ENCODE measurements around the gene GRIK3.
A peak's percentile ranks its signal among the peaks of the same experiment; 100 is the strongest.

Gene GRIK3

DNA sequence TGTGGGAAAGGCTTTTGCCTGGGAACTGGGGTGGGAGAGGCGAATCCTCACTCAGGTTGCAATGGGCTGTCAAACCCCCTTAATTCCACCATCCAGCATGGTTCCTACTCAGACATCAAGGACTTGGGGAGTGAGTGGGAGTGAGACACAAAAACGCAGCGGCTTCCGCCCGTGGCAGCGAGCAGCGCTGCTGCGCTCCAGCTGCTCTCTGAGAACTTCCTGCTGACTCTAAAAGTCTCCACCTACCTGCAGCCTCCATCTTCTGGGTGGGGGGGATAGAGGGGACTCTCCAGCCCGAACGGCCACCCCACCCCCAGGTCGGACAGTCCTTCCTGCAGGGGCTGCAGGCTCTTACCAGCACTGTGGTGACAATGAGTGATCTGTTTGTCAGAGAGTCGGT, 184.4 kb downstream of the GRIK3 start:
- DNase-seq (ENCODE audit: extremely low spot score), result no peak
- CTCF ChIA-PET, result no interaction called here
- TF ChIP-seq SP1 (IDR thresholded peaks at IDR 0.05) (no peak), CTBP1 (IDR thresholded peaks at IDR 0.05; ENCODE audit: borderline replicate concordance) (no peak), FOXM1 (IDR thresholded peaks at IDR 0.05; ENCODE audit: borderline replicate concordance) (no peak), SUZ12 (IDR thresholded peaks at IDR 0.05) (no peak), TARDBP (IDR thresholded peaks at IDR 0.05) (no peak), HDGF (IDR thresholded peaks at IDR 0.05; ENCODE audit: borderline replicate concordance) (no peak), ARNT (IDR thresholded peaks at IDR 0.05) (no peak), FOXK2 (IDR thresholded peaks at IDR 0.05) (no peak), ELF4 (IDR thresholded peaks at IDR 0.05) (no peak), FOXA1 (IDR thresholded peaks at IDR 0.05) (no peak), ZNF384 (IDR thresholded peaks at IDR 0.05) (no peak)
- TF ChIP-seq, protein P1, sequence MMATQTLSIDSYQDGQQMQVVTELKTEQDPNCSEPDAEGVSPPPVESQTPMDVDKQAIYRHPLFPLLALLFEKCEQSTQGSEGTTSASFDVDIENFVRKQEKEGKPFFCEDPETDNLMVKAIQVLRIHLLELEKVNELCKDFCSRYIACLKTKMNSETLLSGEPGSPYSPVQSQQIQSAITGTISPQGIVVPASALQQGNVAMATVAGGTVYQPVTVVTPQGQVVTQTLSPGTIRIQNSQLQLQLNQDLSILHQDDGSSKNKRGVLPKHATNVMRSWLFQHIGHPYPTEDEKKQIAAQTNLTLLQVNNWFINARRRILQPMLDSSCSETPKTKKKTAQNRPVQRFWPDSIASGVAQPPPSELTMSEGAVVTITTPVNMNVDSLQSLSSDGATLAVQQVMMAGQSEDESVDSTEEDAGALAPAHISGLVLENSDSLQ (IDR thresholded peaks at IDR 0.05), result no peak
- POLR2A ChIA-PET, result no interaction called here

DNA sequence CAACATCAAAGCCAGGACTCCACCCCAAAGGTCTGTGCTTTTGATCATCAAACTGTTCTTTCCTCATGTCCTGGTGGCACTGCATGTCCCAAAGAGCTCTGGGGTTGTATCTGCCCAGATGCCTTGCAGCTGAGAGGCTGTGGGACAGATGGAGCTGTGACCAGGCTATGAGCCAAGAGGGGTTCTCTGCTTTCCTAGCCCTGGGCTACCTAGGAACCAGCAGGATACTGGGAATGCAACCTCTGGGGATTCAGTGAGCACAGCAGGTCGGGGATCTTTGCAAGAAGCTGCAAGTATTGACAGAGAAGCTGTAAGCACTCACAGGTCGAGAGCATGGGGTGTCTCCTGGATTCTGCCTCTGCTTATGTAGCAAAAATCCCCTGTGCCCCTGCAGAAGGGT, 186.6 kb downstream of the GRIK3 start:
- CTCF ChIA-PET, result interaction anchor here (1.9 kb wide), 1 partner anchor 17 kb away, joined by 7 read pairs; no protein-coding TSS in a partner anchor
- POLR2A ChIA-PET, result no interaction called here
- no peak for DNase-seq (ENCODE audit: extremely low spot score)
- no peak for TF ChIP-seq BHLHE40 (IDR thresholded peaks at IDR 0.05; ENCODE audit: borderline replicate concordance)
- no peak for TF ChIP-seq FOXK2 (IDR thresholded peaks at IDR 0.05)

DNA sequence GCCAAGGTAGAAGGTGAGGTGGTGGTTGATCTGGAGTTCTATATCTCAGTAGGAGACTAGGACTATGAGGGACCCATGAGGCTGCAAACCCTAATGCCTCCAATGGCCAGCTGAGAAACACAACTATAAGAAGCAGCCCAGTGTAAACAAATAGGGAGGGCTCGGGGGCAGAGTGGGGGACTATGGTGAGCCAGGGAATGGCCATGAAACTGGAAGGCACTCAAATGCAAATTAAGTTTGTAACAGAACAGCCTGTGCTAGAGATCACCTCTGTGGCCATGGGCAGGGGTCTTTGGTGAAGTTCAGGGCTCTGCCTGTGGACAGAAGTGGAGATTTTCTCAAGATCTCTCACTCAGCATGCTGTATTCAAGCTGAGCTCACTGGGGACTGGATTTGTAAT, 187.1 kb downstream of the GRIK3 start:
- no peak for TF ChIP-seq TARDBP (IDR thresholded peaks at IDR 0.05)
- TF ChIP-seq ELF4 (IDR thresholded peaks at IDR 0.05), result no peak
- no peak for TF ChIP-seq L3MBTL2 (conservative IDR thresholded peaks at IDR 0.05)
- TF ChIP-seq SP1 (IDR thresholded peaks at IDR 0.05), result no peak
- TF ChIP-seq SUZ12 (IDR thresholded peaks at IDR 0.05), result no peak
- DNase-seq (ENCODE audit: extremely low spot score), result no peak
- CTCF ChIA-PET, result no interaction called here

DNA sequence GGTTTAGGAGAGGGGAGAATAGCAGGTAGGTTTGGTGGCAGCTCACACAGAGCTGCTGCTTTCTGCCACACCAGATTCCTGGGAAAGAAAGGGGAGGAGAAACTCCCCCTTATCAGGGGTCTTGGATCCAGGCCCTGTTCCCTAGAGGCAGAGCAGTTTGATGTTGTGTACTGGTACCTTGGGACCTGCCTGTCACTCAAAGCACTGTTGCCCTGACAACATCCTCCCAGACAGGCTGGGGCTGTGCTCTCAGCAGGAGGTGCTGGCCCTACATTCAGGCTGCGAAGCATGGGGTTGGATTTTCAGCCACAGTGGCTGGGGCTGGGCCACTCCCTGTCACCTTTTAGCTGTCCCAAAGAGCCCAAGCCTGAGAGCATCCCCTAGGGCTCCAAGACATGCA, 188.0 kb downstream of the GRIK3 start:
- ChIA-PET CTCF (no interaction called here), POLR2A (no interaction called here)
- TF ChIP-seq, protein P1 (IDR thresholded peaks at IDR 0.05), result peak; percentile 81
- no peak for TF ChIP-seq FOXM1 (IDR thresholded peaks at IDR 0.05; ENCODE audit: borderline replicate concordance)
- DNase-seq (ENCODE audit: extremely low spot score), result no peak

More for the DNA sequence above, 187.1 kb downstream of the GRIK3 start:
- POLR2A ChIA-PET, result no interaction called here

DNA sequence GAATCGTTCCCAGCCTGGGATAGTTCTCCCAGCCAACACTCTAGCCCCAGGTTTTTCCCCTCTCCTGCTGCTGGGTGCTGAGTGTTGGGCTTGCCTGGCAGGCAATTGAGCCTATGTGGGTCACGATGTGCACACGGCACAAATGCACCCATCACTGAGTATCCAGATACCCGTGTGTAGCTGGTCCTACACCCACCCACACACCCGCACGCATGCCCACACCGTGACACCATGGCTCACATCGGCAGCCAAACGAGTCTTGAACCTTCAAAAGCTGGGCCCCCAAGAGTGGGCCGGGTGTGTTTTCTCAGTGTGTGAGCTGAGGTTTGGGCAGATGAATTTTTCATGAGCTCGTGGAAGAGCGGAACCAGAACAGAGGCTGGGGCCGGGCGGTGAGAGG, 188.5 kb downstream of the GRIK3 start:
- ChIA-PET POLR2A (no interaction called here), CTCF (no interaction called here)
- no peak for TF ChIP-seq L3MBTL2 (conservative IDR thresholded peaks at IDR 0.05)
- no peak for TF ChIP-seq TARDBP (IDR thresholded peaks at IDR 0.05)
- TF ChIP-seq FOXM1 (IDR thresholded peaks at IDR 0.05; ENCODE audit: borderline replicate concordance), result no peak
- no peak for TF ChIP-seq ARNT (IDR thresholded peaks at IDR 0.05)
- no peak for TF ChIP-seq FOXA1 (IDR thresholded peaks at IDR 0.05)
- TF ChIP-seq, protein P1 (IDR thresholded peaks at IDR 0.05), result no peak
- no peak for TF ChIP-seq SUZ12 (IDR thresholded peaks at IDR 0.05)
- TF ChIP-seq LEF1 (IDR thresholded peaks at IDR 0.05; ENCODE audit: borderline replicate concordance), result no peak
- TF ChIP-seq NFRKB (IDR thresholded peaks at IDR 0.05), result no peak
- no peak for TF ChIP-seq ZNF384 (IDR thresholded peaks at IDR 0.05)
- no peak for TF ChIP-seq FOXK2 (IDR thresholded peaks at IDR 0.05)
- TF ChIP-seq ELF4 (IDR thresholded peaks at IDR 0.05), result no peak
- no peak for TF ChIP-seq CTBP1 (IDR thresholded peaks at IDR 0.05; ENCODE audit: borderline replicate concordance)
- no peak for TF ChIP-seq BHLHE40 (IDR thresholded peaks at IDR 0.05; ENCODE audit: borderline replicate concordance)
- no peak for TF ChIP-seq SP1 (IDR thresholded peaks at IDR 0.05)
- TF ChIP-seq HDGF (IDR thresholded peaks at IDR 0.05; ENCODE audit: borderline replicate concordance), result no peak
- DNase-seq (ENCODE audit: extremely low spot score), result no peak

DNA sequence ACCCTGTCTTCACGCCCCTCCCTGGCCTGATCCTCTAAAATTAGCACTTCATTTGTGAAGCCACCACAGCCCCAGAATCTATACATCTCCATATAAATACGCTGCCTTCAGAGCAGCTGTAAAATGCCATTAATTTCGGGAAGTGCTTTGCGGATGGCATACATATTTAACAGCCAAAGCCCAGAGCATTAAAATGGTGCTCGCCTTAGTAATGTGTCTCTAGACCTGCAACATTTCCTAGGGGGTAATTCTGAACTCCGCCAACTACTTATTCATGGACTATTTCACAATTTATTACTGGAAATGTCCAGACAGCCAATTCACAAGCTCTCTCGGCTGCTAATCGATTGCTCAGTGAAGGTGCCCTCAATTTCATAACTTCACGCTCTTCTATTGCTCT, 189.4 kb downstream of the GRIK3 start:
- ChIA-PET POLR2A (no interaction called here), CTCF (no interaction called here)
- TF ChIP-seq FOXA1 (IDR thresholded peaks at IDR 0.05), result no peak
- TF ChIP-seq ELF4 (IDR thresholded peaks at IDR 0.05), result no peak
- no peak for TF ChIP-seq NFRKB (IDR thresholded peaks at IDR 0.05)
- TF ChIP-seq TARDBP (IDR thresholded peaks at IDR 0.05), result no peak
- no peak for TF ChIP-seq FOXM1 (IDR thresholded peaks at IDR 0.05; ENCODE audit: borderline replicate concordance)
- no peak for TF ChIP-seq ZNF384 (IDR thresholded peaks at IDR 0.05)
- no peak for DNase-seq (ENCODE audit: extremely low spot score)

DNA sequence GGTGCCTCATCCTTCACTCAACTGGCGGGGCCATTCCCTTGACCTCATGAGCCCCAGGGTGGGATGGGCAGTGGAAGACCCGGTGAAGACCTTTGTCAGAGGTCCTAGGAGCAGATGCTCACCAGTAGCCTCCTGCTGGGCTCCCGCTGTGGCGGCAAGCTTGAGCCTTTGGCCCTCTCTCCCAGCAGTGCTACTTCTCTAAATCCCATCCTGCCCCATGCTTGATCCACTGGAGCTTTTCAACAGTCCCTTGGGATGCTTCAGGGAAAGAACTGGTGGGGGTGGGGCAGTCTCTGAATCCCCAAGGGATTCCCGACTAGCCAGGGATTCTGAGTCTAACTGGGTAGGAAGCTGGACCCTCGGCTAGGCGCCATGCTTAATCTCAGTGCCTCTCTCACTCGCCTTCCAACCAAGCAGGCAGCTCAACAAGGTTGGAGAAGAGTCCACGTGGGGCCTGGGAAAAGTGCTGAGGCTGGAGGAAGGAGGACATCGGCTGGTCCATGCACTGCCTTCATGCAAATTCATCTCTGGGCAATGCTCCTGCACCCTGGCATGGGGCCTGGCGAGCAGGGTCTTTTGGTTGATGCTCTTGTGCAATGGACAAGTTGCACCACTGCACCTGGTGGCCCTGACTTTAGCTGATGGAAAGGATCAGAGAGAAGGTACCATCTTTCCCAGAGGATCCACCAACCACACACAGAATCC, 190.3 kb downstream of the GRIK3 start:
- ChIA-PET CTCF (interaction anchor here (1.0 kb wide), 1 partner anchor 21 kb away, joined by 3 read pairs; no protein-coding TSS in a partner anchor), POLR2A (interaction anchor here (1.0 kb wide), 1 partner anchor 20 kb away, joined by 3 read pairs; no protein-coding TSS in a partner anchor)
- TF ChIP-seq ARNT (IDR thresholded peaks at IDR 0.05) (no peak), HDGF (IDR thresholded peaks at IDR 0.05; ENCODE audit: borderline replicate concordance) (no peak)
- DNase-seq (ENCODE audit: extremely low spot score), result no peak

All from HEK293T (cell line).